CD4-positive, alpha-beta T cell treated with Interleukin-21 for 1 hour (primary cell): Measurements from ENCODE around the gene DZIP3.
"Not testable (repeated sequence)": the region's sequence is repeated elsewhere in the genome, so short reads cannot be mapped to it uniquely, and the experiment has no call there.

Experiments used
- DNase-seq: peaks from one replicate; pipeline ENCODE4 v3.0.0-alpha.2; 2020

Gene DZIP3

GRCh38 chr3:108602249-108602934 is 12.9 kb downstream of the DZIP3 start:
- DNase-seq, result peak; percentile 69

- DNase-seq, result no peak
These were observed 13.4 kb downstream of the DZIP3 start for GRCh38 chr3:108602935-108603294.

GRCh38 chr3:108603691-108604090 is 14.2 kb downstream of the DZIP3 start:
- DNase-seq, result peak; percentile 68

GRCh38 chr3:108605028-108605427 is 15.5 kb downstream of the DZIP3 start:
- DNase-seq, result no peak

- peak; percentile 15 for DNase-seq
These were observed 16.0 kb downstream of the DZIP3 start for GRCh38 chr3:108605491-108605890.

- no peak for DNase-seq
These were observed 19.2 kb downstream of the DZIP3 start for GRCh38 chr3:108608750-108609149.

- DNase-seq, result no peak
These were observed 21.1 kb downstream of the DZIP3 start for GRCh38 chr3:108610651-108611050.

GRCh38 chr3:108616090-108616489 is 26.6 kb downstream of the DZIP3 start:
- not testable (repeated sequence) for DNase-seq

GRCh38 chr3:108620250-108620649 is 30.7 kb downstream of the DZIP3 start:
- DNase-seq, result no peak

- no peak for DNase-seq
These were observed 34.0 kb downstream of the DZIP3 start for GRCh38 chr3:108623504-108623903.

- DNase-seq, result no peak
These were observed 40.5 kb downstream of the DZIP3 start for GRCh38 chr3:108629974-108630373.

- no peak for DNase-seq
These were observed 53.0 kb downstream of the DZIP3 start for GRCh38 chr3:108642526-108642925.

- no peak for DNase-seq
These were observed 55.8 kb downstream of the DZIP3 start for GRCh38 chr3:108645364-108645763.

- DNase-seq, result not testable (repeated sequence)
These were observed 66.1 kb downstream of the DZIP3 start for GRCh38 chr3:108655664-108656063.

GRCh38 chr3:108661699-108662098 is 72.2 kb downstream of the DZIP3 start:
- no peak for DNase-seq

GRCh38 chr3:108662142-108662738 is 72.7 kb downstream of the DZIP3 start:
- peak; percentile 77 for DNase-seq

- DNase-seq, result no peak
These were observed 74.7 kb downstream of the DZIP3 start for GRCh38 chr3:108664266-108664665.

- DNase-seq, result no peak
These were observed 77.8 kb downstream of the DZIP3 start for GRCh38 chr3:108667312-108667711.

GRCh38 chr3:108669208-108669607 is 79.7 kb downstream of the DZIP3 start:
- DNase-seq, result no peak

- no peak for DNase-seq
These were observed 83.2 kb downstream of the DZIP3 start for GRCh38 chr3:108672701-108673100.

- no peak for DNase-seq
These were observed 84.6 kb downstream of the DZIP3 start for GRCh38 chr3:108673988-108674661.

GRCh38 chr3:108677811-108678210 is 88.3 kb downstream of the DZIP3 start:
- no peak for DNase-seq

GRCh38 chr3:108692286-108692685 is 102.8 kb downstream of the DZIP3 start:
- DNase-seq, result not testable (repeated sequence)

- no peak for DNase-seq
These were observed 108.9 kb downstream of the DZIP3 start for GRCh38 chr3:108698461-108698860.
